ENCODE data around the gene PHF23.
"Not testable (repeated sequence)": the region's sequence is repeated elsewhere in the genome, so short reads cannot be mapped to it uniquely, and the experiment has no call there.

PHF23 gene

GRCh38 chr17:7254511-7254910 is 15.3 kb upstream of the PHF23 start:
- peaks cover 27% of the 10 kb centered on the region for H3K4me1 ChIP-seq (ENCODE audit: control insufficient read depth, insufficient read depth, low read length)
- no peak for DNase-seq (ENCODE audit: low read depth)
- H3K9ac ChIP-seq (ENCODE audit: low read length), result no peak overlapping the region
- H3K9me3 ChIP-seq (ENCODE audit: control insufficient read depth, low read length), result no peaks in the 10 kb centered on the region
- H3K36me3 ChIP-seq (ENCODE audit: control insufficient read depth, insufficient read depth, low read length, severe bottlenecking), result peaks cover 44% of the 10 kb centered on the region
- no peak overlapping the region for H3K4me3 ChIP-seq (ENCODE audit: low read length)
- H3K27me3 ChIP-seq (replicated peaks; ENCODE audit: control insufficient read depth, insufficient read depth, low read length), result no peaks in the 10 kb centered on the region

- DNase-seq (ENCODE audit: low read depth), result no peak
- Histone ChIP-seq H3K27me3 (replicated peaks; ENCODE audit: control insufficient read depth, insufficient read depth, low read length) (no peaks in the 10 kb centered on the region), H3K4me1 (ENCODE audit: control insufficient read depth, insufficient read depth, low read length) (peaks cover 28% of the 10 kb centered on the region), H3K9me3 (ENCODE audit: control insufficient read depth, low read length) (no peaks in the 10 kb centered on the region), H3K4me3 (ENCODE audit: low read length) (peak overlapping the region; percentile 88), H3K36me3 (ENCODE audit: control insufficient read depth, insufficient read depth, low read length, severe bottlenecking) (peaks cover 32% of the 10 kb centered on the region), H3K9ac (ENCODE audit: low read length) (peak overlapping the region; percentile 97)
Measured at GRCh38 chr17:7253082-7253481, 13.8 kb upstream of the PHF23 start.

GRCh38 chr17:7252176-7253043 is 13.2 kb upstream of the PHF23 start, which contains the start of gene ELP5:
Gene ELP5 (plus strand): TSS chr17:7252215. CDS start chr17:7252551, 336 bp downstream.
- Histone ChIP-seq H3K9me3 (ENCODE audit: control insufficient read depth, low read length) (no peaks in the 10 kb centered on the region), H3K9ac (ENCODE audit: low read length) (peak within 1 kb of the TSS; percentile 97), H3K36me3 (ENCODE audit: control insufficient read depth, insufficient read depth, low read length, severe bottlenecking) (peaks cover 29% of the 10 kb centered on the region), H3K27me3 (replicated peaks; ENCODE audit: control insufficient read depth, insufficient read depth, low read length) (no peaks in the 10 kb centered on the region), H3K4me1 (ENCODE audit: control insufficient read depth, insufficient read depth, low read length) (peaks cover 28% of the 10 kb centered on the region), H3K4me3 (ENCODE audit: low read length) (peak within 1 kb of the TSS; percentile 88)
- peak; percentile 98 for DNase-seq (ENCODE audit: low read depth)

GRCh38 chr17:7251661-7252175 is 12.5 kb upstream of the PHF23 start, which contains the start of gene CTDNEP1:
Gene CTDNEP1 (minus strand): TSS chr17:7251734. CDS start chr17:7251296, 438 bp downstream.
- peak within 1 kb of the TSS; percentile 88 for H3K4me3 ChIP-seq (ENCODE audit: low read length)
- H3K4me1 ChIP-seq (ENCODE audit: control insufficient read depth, insufficient read depth, low read length), result peaks cover 28% of the 10 kb centered on the region
- H3K9ac ChIP-seq (ENCODE audit: low read length), result peak within 1 kb of the TSS; percentile 97
- H3K9me3 ChIP-seq (ENCODE audit: control insufficient read depth, low read length), result no peaks in the 10 kb centered on the region
- peak; percentile 99 for DNase-seq (ENCODE audit: low read depth)
- H3K36me3 ChIP-seq (ENCODE audit: control insufficient read depth, insufficient read depth, low read length, severe bottlenecking), result peaks cover 26% of the 10 kb centered on the region
- H3K27me3 ChIP-seq (replicated peaks; ENCODE audit: control insufficient read depth, insufficient read depth, low read length), result no peaks in the 10 kb centered on the region

- Histone ChIP-seq H3K9ac (ENCODE audit: low read length) (peak overlapping the region; percentile 97), H3K9me3 (ENCODE audit: control insufficient read depth, low read length) (no peaks in the 10 kb centered on the region), H3K4me1 (ENCODE audit: control insufficient read depth, insufficient read depth, low read length) (peaks cover 28% of the 10 kb centered on the region), H3K36me3 (ENCODE audit: control insufficient read depth, insufficient read depth, low read length, severe bottlenecking) (peaks cover 28% of the 10 kb centered on the region), H3K27me3 (replicated peaks; ENCODE audit: control insufficient read depth, insufficient read depth, low read length) (no peaks in the 10 kb centered on the region), H3K4me3 (ENCODE audit: low read length) (peak overlapping the region; percentile 88)
- DNase-seq (ENCODE audit: low read depth), result peak; percentile 42
Measured at GRCh38 chr17:7250695-7251627, 11.7 kb upstream of the PHF23 start.

GRCh38 chr17:7249830-7250229 is 10.6 kb upstream of the PHF23 start:
- DNase-seq (ENCODE audit: low read depth), result no peak
- Histone ChIP-seq H3K4me3 (ENCODE audit: low read length) (peak overlapping the region; percentile 88), H3K9me3 (ENCODE audit: control insufficient read depth, low read length) (no peaks in the 10 kb centered on the region), H3K9ac (ENCODE audit: low read length) (peak overlapping the region; percentile 97), H3K27me3 (replicated peaks; ENCODE audit: control insufficient read depth, insufficient read depth, low read length) (no peaks in the 10 kb centered on the region), H3K4me1 (ENCODE audit: control insufficient read depth, insufficient read depth, low read length) (peaks cover 28% of the 10 kb centered on the region), H3K36me3 (ENCODE audit: control insufficient read depth, insufficient read depth, low read length, severe bottlenecking) (peaks cover 26% of the 10 kb centered on the region)

- Histone ChIP-seq H3K9me3 (ENCODE audit: control insufficient read depth, low read length) (no peaks in the 10 kb centered on the region), H3K36me3 (ENCODE audit: control insufficient read depth, insufficient read depth, low read length, severe bottlenecking) (peaks cover 26% of the 10 kb centered on the region), H3K4me1 (ENCODE audit: control insufficient read depth, insufficient read depth, low read length) (peaks cover 28% of the 10 kb centered on the region), H3K9ac (ENCODE audit: low read length) (no peak overlapping the region), H3K27me3 (replicated peaks; ENCODE audit: control insufficient read depth, insufficient read depth, low read length) (no peaks in the 10 kb centered on the region), H3K4me3 (ENCODE audit: low read length) (no peak overlapping the region)
- DNase-seq (ENCODE audit: low read depth), result no peak
Measured at GRCh38 chr17:7249214-7249613, 10.0 kb upstream of the PHF23 start.

- no peaks in the 10 kb centered on the region for H3K9me3 ChIP-seq (ENCODE audit: control insufficient read depth, low read length)
Measured at GRCh38 chr17:7248796-7249195, 9.5 kb upstream of the PHF23 start.

GRCh38 chr17:7246779-7247178 is 7.5 kb upstream of the PHF23 start:
- DNase-seq (ENCODE audit: low read depth), result no peak
- no peak overlapping the region for H3K4me3 ChIP-seq (ENCODE audit: low read length)
- peaks cover 26% of the 10 kb centered on the region for H3K36me3 ChIP-seq (ENCODE audit: control insufficient read depth, insufficient read depth, low read length, severe bottlenecking)

More at GRCh38 chr17:7248796-7249195, 9.5 kb upstream of the PHF23 start:
- Histone ChIP-seq H3K27me3 (replicated peaks; ENCODE audit: control insufficient read depth, insufficient read depth, low read length) (no peaks in the 10 kb centered on the region), H3K9ac (ENCODE audit: low read length) (no peak overlapping the region), H3K36me3 (ENCODE audit: control insufficient read depth, insufficient read depth, low read length, severe bottlenecking) (peaks cover 26% of the 10 kb centered on the region), H3K4me3 (ENCODE audit: low read length) (no peak overlapping the region), H3K4me1 (ENCODE audit: control insufficient read depth, insufficient read depth, low read length) (peaks cover 28% of the 10 kb centered on the region)
- no peak for DNase-seq (ENCODE audit: low read depth)

GRCh38 chr17:7243838-7244237 is 4.6 kb upstream of the PHF23 start:
- H3K36me3 ChIP-seq (ENCODE audit: control insufficient read depth, insufficient read depth, low read length, severe bottlenecking), result peaks cover 37% of the 10 kb centered on the region

More at GRCh38 chr17:7246779-7247178, 7.5 kb upstream of the PHF23 start:
- Histone ChIP-seq H3K27me3 (replicated peaks; ENCODE audit: control insufficient read depth, insufficient read depth, low read length) (no peaks in the 10 kb centered on the region), H3K9me3 (ENCODE audit: control insufficient read depth, low read length) (no peaks in the 10 kb centered on the region), H3K9ac (ENCODE audit: low read length) (no peak overlapping the region), H3K4me1 (ENCODE audit: control insufficient read depth, insufficient read depth, low read length) (peaks cover 25% of the 10 kb centered on the region)

GRCh38 chr17:7243453-7243729 is 4.1 kb upstream of the PHF23 start:
- H3K4me1 ChIP-seq (ENCODE audit: control insufficient read depth, insufficient read depth, low read length), result peaks cover 26% of the 10 kb centered on the region
- peak overlapping the region; percentile 99 for H3K9ac ChIP-seq (ENCODE audit: low read length)
- peak overlapping the region; percentile 98 for H3K4me3 ChIP-seq (ENCODE audit: low read length)
- no peaks in the 10 kb centered on the region for H3K9me3 ChIP-seq (ENCODE audit: control insufficient read depth, low read length)
- peaks cover 37% of the 10 kb centered on the region for H3K36me3 ChIP-seq (ENCODE audit: control insufficient read depth, insufficient read depth, low read length, severe bottlenecking)
- no peak for DNase-seq (ENCODE audit: low read depth)
- no peaks in the 10 kb centered on the region for H3K27me3 ChIP-seq (replicated peaks; ENCODE audit: control insufficient read depth, insufficient read depth, low read length)

More at GRCh38 chr17:7243838-7244237, 4.6 kb upstream of the PHF23 start:
- H3K9ac ChIP-seq (ENCODE audit: low read length), result peak overlapping the region; percentile 99
- H3K9me3 ChIP-seq (ENCODE audit: control insufficient read depth, low read length); DNase-seq (ENCODE audit: low read depth); H3K27me3 ChIP-seq (replicated peaks; ENCODE audit: control insufficient read depth, insufficient read depth, low read length): not testable (repeated sequence)
- H3K4me1 ChIP-seq (ENCODE audit: control insufficient read depth, insufficient read depth, low read length), result peaks cover 29% of the 10 kb centered on the region
- peak overlapping the region; percentile 98 for H3K4me3 ChIP-seq (ENCODE audit: low read length)
